Esophagus squamous epithelium (tissue), 4 donors: ENCODE data around the gene FBXL17.

Source experiments
- POLR2A ChIP-seq, 4 donors: fragments of 450-650 bp; IDR thresholded peaks; one replicate each; pipeline ENCODE4 v1.6.1; 2017; ENCODE audit warnings: antibody characterized with exemption in 4 of 4, mild to moderate bottlenecking in 4 of 4, moderate library complexity in 3 of 4
- TF ChIP-seq, protein P1 (sequence below), 6 experiments: fragments of 450-650 bp in 4 of 6; fragments of 200-600 bp in 2 of 6; sonication (generic) in 2 of 6; IDR thresholded peaks; one replicate each; pipeline ENCODE4 v1.5.1; 2016 to 2019; ENCODE audit warnings: antibody characterized with exemption in 6 of 6, mild to moderate bottlenecking in 4 of 6, moderate library complexity in 4 of 6

DNA sequence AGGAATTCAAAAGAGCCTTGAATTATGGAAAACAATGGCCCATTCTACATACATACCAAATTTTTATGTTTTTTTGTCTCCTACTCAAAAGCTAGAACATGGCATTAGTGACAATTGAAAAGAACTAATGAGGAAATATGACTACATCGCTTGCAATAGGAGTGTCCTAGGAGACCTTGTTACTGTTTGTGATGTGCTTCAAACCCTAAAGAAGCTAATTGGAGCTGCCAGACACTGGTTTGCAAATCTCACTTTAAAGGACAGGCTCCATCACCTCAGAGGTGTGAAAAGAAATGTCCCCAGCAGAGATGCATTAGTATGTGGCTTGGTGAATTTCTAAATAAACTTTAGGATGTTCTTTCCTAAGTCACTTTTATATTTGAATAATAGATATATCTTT, 356.9 kb downstream of the FBXL17 start:
- TF ChIP-seq, protein P1, sequence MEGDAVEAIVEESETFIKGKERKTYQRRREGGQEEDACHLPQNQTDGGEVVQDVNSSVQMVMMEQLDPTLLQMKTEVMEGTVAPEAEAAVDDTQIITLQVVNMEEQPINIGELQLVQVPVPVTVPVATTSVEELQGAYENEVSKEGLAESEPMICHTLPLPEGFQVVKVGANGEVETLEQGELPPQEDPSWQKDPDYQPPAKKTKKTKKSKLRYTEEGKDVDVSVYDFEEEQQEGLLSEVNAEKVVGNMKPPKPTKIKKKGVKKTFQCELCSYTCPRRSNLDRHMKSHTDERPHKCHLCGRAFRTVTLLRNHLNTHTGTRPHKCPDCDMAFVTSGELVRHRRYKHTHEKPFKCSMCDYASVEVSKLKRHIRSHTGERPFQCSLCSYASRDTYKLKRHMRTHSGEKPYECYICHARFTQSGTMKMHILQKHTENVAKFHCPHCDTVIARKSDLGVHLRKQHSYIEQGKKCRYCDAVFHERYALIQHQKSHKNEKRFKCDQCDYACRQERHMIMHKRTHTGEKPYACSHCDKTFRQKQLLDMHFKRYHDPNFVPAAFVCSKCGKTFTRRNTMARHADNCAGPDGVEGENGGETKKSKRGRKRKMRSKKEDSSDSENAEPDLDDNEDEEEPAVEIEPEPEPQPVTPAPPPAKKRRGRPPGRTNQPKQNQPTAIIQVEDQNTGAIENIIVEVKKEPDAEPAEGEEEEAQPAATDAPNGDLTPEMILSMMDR (IDR thresholded peaks at IDR 0.05), result no peak
- TF ChIP-seq POLR2A (IDR thresholded peaks at IDR 0.05), result no peak
